H9 (cell line): ENCODE measurements around the gene IL17RA. TPM values are rescaled to one million over a fixed set of nuclear protein-coding genes. Genes with fewer than 3 reads are reported as not detected.

Experiments used
- DNase-seq: peaks from one replicate; pipeline ENCODE4 v3.0.0-alpha.2; 2017
- H2AFZ ChIP-seq: one replicate; pipeline ENCODE4 v1.6.1; 2013; ENCODE audit warnings: mild to moderate bottlenecking, low read length, control low read depth, moderate library complexity
- H2AK5ac ChIP-seq: 2 replicates; pipeline ENCODE4 v1.6.1; 2013; ENCODE audit warnings: low read length, control low read depth, mixed read lengths; ENCODE audit not compliant: insufficient read length
- H2BK120ac ChIP-seq: one replicate; pipeline ENCODE4 v1.6.1; 2013; ENCODE audit warnings: low read depth, mild to moderate bottlenecking, low read length, control low read depth, inconsistent platforms; ENCODE audit not compliant: poor library complexity, severe bottlenecking
- H2BK12ac ChIP-seq: 2 replicates; pipeline ENCODE4 v1.6.1; 2013; ENCODE audit warnings: low read length, control low read depth, mixed read lengths, low read depth; ENCODE audit not compliant: insufficient read length
- H2BK15ac ChIP-seq: 2 replicates; pipeline ENCODE4 v1.6.1; 2013; ENCODE audit warnings: low read depth, low read length, control low read depth
- H2BK20ac ChIP-seq: one replicate; pipeline ENCODE4 v1.6.1; 2013; ENCODE audit warnings: low read depth, mild to moderate bottlenecking, low read length, control low read depth, inconsistent platforms; ENCODE audit not compliant: poor library complexity, severe bottlenecking
- H2BK5ac ChIP-seq: 2 replicates; pipeline ENCODE4 v1.6.1; 2013; ENCODE audit warnings: low read length, control low read depth, mixed read lengths; ENCODE audit not compliant: insufficient read length
- H3K14ac ChIP-seq: 2 replicates; pipeline ENCODE4 v1.6.1; 2013; ENCODE audit warnings: low read length, control low read depth; ENCODE audit not compliant: insufficient read depth
- H3K18ac ChIP-seq: 2 replicates; pipeline ENCODE4 v1.6.1; 2013; ENCODE audit warnings: low read depth, mild to moderate bottlenecking, mixed read lengths, low read length, control low read depth; ENCODE audit not compliant: insufficient read length
- H3K23ac ChIP-seq: 2 replicates; pipeline ENCODE4 v1.6.1; 2013; ENCODE audit warnings: low read length, control low read depth, mixed read lengths, low read depth; ENCODE audit not compliant: insufficient read length
- H3K23me2 ChIP-seq: 2 replicates; pipeline ENCODE4 v1.6.1; 2013; ENCODE audit warnings: low read depth, mild to moderate bottlenecking, mixed read lengths, low read length, control low read depth; ENCODE audit not compliant: insufficient read length, poor library complexity, severe bottlenecking
- H3K27ac ChIP-seq: 2 replicates; pipeline ENCODE4 v1.5.1; 2013; ENCODE audit warnings: low read length, control low read depth, mixed read lengths, low read depth; ENCODE audit not compliant: insufficient read length
- H3K27me3 ChIP-seq: 2 replicates; pipeline ENCODE4 v1.6.1; 2013; ENCODE audit warnings: low read length, control low read depth, inconsistent platforms; ENCODE audit not compliant: insufficient read depth
- H3K4ac ChIP-seq: 2 replicates; pipeline ENCODE4 v1.6.1; 2013; ENCODE audit warnings: low read depth, mild to moderate bottlenecking, control low read depth, inconsistent platforms, low read length, moderate library complexity
- H3K4me1 ChIP-seq: 2 replicates; pipeline ENCODE4 v1.6.1; 2013; ENCODE audit warnings: low read length, control low read depth, inconsistent platforms; ENCODE audit not compliant: insufficient read depth
- H3K4me2 ChIP-seq: 2 replicates; pipeline ENCODE4 v1.6.1; 2013; ENCODE audit warnings: low read length, control low read depth, mixed read lengths; ENCODE audit not compliant: insufficient read length, insufficient read depth
- H3K56ac ChIP-seq: 2 replicates; pipeline ENCODE4 v1.6.1; 2013; ENCODE audit warnings: low read depth, mild to moderate bottlenecking, mixed read lengths, low read length, control low read depth; ENCODE audit not compliant: insufficient read length
- H3K79me1 ChIP-seq: 2 replicates; pipeline ENCODE4 v1.6.1; 2013; ENCODE audit warnings: low read depth, mild to moderate bottlenecking, moderate library complexity, low read length, control low read depth, inconsistent platforms; ENCODE audit not compliant: insufficient read depth, poor library complexity, severe bottlenecking
- H3K79me2 ChIP-seq: 2 replicates; pipeline ENCODE4 v1.6.1; 2013; ENCODE audit warnings: low read length, control low read depth, inconsistent platforms; ENCODE audit not compliant: insufficient read depth
- H3K9ac ChIP-seq: 2 replicates; pipeline ENCODE4 v1.6.1; 2013; ENCODE audit warnings: low read length, control low read depth, mixed read lengths; ENCODE audit not compliant: insufficient read length; ENCODE audit errors: extremely low read depth
- H3K9me3 ChIP-seq: one replicate; pipeline ENCODE4 v1.6.1; 2013; ENCODE audit warnings: low read depth, low read length, inconsistent platforms; ENCODE audit not compliant: control insufficient read depth
- H3T11ph ChIP-seq: one replicate; pipeline ENCODE4 v1.6.1; 2013; ENCODE audit warnings: mild to moderate bottlenecking, low read length, control low read depth, inconsistent platforms
- H4K20me1 ChIP-seq: one replicate; pipeline ENCODE4 v1.6.1; 2013; ENCODE audit not compliant: control insufficient read depth, insufficient read length, insufficient read depth
- H4K5ac ChIP-seq: 2 replicates; pipeline ENCODE4 v1.6.1; 2013; ENCODE audit warnings: low read depth, mild to moderate bottlenecking, mixed read lengths, low read length, control low read depth; ENCODE audit not compliant: insufficient read length
- H4K8ac ChIP-seq: replicated peaks from 2 replicates; pipeline ENCODE4 v1.6.1; 2013; ENCODE audit warnings: low read length, control low read depth, mixed read lengths, low read depth; ENCODE audit not compliant: insufficient read length
- H4K91ac ChIP-seq: 2 replicates; pipeline ENCODE4 v1.6.1; 2013; ENCODE audit warnings: low read depth, mild to moderate bottlenecking, moderate library complexity, mixed read lengths, low read length, control low read depth; ENCODE audit not compliant: insufficient read length
- H3K27ac Mint-ChIP-seq, 3 experiments: 2 replicates in 2 of 3; 3 replicates in 1 of 3; pipeline ENCODE4 v1.8.0; 2020 to 2021; ENCODE audit warnings: mixed read lengths in 3 of 3, mild to moderate bottlenecking in 1 of 3, moderate library complexity in 1 of 3
- H3K27me3 Mint-ChIP-seq: 2 replicates; pipeline ENCODE4 v1.8.0; 2021; ENCODE audit warnings: low read depth, mild to moderate bottlenecking, moderate library complexity, mixed read lengths
- H3K36me3 Mint-ChIP-seq, 3 experiments: 2 replicates in 2 of 3; 3 replicates in 1 of 3; pipeline ENCODE4 v1.8.0; 2020 to 2021; ENCODE audit warnings: low read depth in 3 of 3, mixed read lengths in 3 of 3; ENCODE audit not compliant: insufficient read depth in 1 of 3
- H3K4me1 Mint-ChIP-seq, 2 experiments: 2 replicates each; pipeline ENCODE4 v1.8.0; 2020; ENCODE audit warnings: mixed read lengths in 2 of 2
- H3K4me3 Mint-ChIP-seq, 2 experiments: 2 replicates in 1 of 2; 3 replicates in 1 of 2; pipeline ENCODE4 v1.8.0; 2020 to 2021; ENCODE audit warnings: mild to moderate bottlenecking in 2 of 2, mixed read lengths in 2 of 2, moderate library complexity in 1 of 2
- H3K9me3 Mint-ChIP-seq, 2 experiments: 2 replicates in 1 of 2; 3 replicates in 1 of 2; pipeline ENCODE4 v1.8.0; 2020; ENCODE audit warnings: mild to moderate bottlenecking in 2 of 2, mixed read lengths in 2 of 2, moderate library complexity in 1 of 2
- WGBS: extraction: QIAGEN DNeasy Blood & Tissue Kit; methylation state at CpG from one replicate; pipeline ENCODE4 v1.1.7; 2013; ENCODE audit warnings: missing lambda C conversion rate, low lambda C conversion rate, mixed read lengths; ENCODE audit not compliant: insufficient read length; ENCODE audit errors: extremely low coverage; 5-methylcytosine and 5-hydroxymethylcytosine counted together
- total RNA-seq: library from RNA; stranded (reverse); gene quantifications from 2 replicates; pipeline ENCODE4 v1.2.1, GENCODE V29; 2021
- TF ChIP-seq, protein P1 (sequence below): fragments of 200-600 bp; sonication (generic); conservative IDR thresholded peaks from 3 replicates; pipeline ENCODE4 v1.8.0; 2021; ENCODE audit warnings: antibody characterized with exemption, mild to moderate bottlenecking

IL17RA gene
- total RNA-seq, 1 experiment from 2014 or later, result 12.4 TPM

DNA sequence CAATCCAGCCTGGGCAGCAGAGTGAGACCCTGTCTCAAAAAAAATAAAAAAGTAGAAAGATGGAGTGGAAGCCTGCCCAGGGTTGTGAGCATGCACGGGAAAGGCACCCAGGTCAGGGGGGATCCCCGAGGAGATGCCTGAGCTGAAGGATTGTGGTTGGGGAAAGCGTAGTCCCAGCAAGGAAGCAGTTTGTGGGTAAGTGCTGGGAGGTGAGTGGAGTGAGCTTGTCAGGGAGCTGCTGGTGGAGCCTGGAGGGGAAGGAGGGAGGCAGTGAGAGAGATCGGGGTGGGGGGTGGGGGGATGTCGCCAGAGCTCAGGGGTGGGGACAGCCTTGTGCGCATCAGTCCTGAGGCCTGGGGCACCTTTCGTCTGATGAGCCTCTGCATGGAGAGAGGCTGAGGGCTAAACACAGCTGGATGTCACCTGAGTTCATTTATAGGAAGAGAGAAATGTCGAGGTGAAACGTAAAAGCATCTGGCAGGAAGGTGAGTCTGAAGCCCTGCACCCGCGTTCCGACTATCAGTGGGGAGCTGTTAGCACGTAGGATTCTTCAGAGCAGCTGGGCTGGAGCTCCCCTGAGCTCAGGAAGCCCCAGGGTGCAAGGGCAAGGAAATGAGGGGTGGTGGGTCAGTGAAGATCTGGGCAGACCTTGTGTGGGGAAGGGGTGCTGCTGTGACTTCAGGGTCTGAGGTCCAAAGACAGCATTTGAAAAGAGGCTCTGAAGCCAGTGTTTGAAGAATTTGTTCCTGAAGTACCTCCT is 26.2 kb downstream of the IL17RA start:
- Histone ChIP-seq H2AFZ (no peak overlapping the region), H2AK5ac (no peak overlapping the region), H3K9ac (no peak overlapping the region), H3K27me3 (no peaks in the 10 kb centered on the region), H2BK12ac (no peak overlapping the region), H4K5ac (no peak overlapping the region), H3K9me3 (no peaks in the 10 kb centered on the region), H4K20me1 (no peaks in the 10 kb centered on the region), H2BK120ac (no peak overlapping the region), H2BK15ac (no peak overlapping the region), H3K18ac (no peak overlapping the region), H3K23ac (no peak overlapping the region), H3T11ph (no peak overlapping the region), H3K27ac (no peak overlapping the region), H3K4me1 (no peaks in the 10 kb centered on the region), H2BK5ac (no peak overlapping the region), H3K14ac (no peak overlapping the region), H3K4me2 (no peak overlapping the region), H3K4ac (no peak overlapping the region), H2BK20ac (no peak overlapping the region), H4K8ac (no peak overlapping the region), H3K56ac (no peak overlapping the region), H3K79me1 (no peaks in the 10 kb centered on the region), H3K23me2 (no peaks in the 10 kb centered on the region), H3K79me2 (no peaks in the 10 kb centered on the region), H4K91ac (no peak overlapping the region)
- Mint-ChIP-seq H3K27me3 (no peaks in the 10 kb centered on the region), H3K4me3 (no peak overlapping the region), H3K36me3 (peaks cover 2 to 9% (median 3%) of the 10 kb centered on the region in 3 experiments; a peak in 3 of 7 replicates), H3K27ac (peak overlapping the region; percentile 45 to 46 (median 45); a peak in 4 of 7 replicates), H3K4me1 (peaks cover 1 to 9% of the 10 kb centered on the region in 2 experiments; a peak in 3 of 4 replicates), H3K9me3 (no peaks in the 10 kb centered on the region; a peak in 1 of 5 replicates)
- TF ChIP-seq, protein P1, sequence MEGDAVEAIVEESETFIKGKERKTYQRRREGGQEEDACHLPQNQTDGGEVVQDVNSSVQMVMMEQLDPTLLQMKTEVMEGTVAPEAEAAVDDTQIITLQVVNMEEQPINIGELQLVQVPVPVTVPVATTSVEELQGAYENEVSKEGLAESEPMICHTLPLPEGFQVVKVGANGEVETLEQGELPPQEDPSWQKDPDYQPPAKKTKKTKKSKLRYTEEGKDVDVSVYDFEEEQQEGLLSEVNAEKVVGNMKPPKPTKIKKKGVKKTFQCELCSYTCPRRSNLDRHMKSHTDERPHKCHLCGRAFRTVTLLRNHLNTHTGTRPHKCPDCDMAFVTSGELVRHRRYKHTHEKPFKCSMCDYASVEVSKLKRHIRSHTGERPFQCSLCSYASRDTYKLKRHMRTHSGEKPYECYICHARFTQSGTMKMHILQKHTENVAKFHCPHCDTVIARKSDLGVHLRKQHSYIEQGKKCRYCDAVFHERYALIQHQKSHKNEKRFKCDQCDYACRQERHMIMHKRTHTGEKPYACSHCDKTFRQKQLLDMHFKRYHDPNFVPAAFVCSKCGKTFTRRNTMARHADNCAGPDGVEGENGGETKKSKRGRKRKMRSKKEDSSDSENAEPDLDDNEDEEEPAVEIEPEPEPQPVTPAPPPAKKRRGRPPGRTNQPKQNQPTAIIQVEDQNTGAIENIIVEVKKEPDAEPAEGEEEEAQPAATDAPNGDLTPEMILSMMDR, result no peak
- no CpG with 5 or more reads among the region's 13 CpGs for WGBS
- DNase-seq, result no peak
